ENCODE data around the gene EPPIN.

The EPPIN gene

DNA sequence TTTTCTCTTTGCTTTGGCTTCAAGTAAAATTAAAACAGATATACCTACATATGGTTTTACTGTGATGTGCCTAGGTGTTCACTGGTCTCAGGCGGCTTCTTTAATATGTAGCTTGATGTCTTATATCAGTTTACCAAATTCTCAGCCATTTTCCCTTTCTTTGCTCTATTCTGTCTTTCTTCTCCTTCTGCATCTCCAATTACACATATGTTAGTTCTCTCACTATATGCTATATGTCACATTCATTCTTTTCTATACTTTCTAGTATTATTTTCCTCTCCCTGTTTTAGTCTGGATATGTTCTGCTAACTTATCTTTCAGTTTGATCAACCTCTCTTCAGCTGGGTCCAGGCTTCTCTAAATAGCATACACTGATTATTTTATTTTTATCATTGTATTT is 46.3 kb upstream of the EPPIN start:
- TF ChIP-seq ISL1 (CRISPR knock-in tag; IDR thresholded peaks at IDR 0.05) (no peak), TSHZ2 (CRISPR knock-in tag; IDR thresholded peaks at IDR 0.05) (no peak), ARNTL (CRISPR knock-in tag; IDR thresholded peaks at IDR 0.05; ENCODE audit: borderline replicate concordance, low read depth) (no peak)
- TF ChIP-seq, protein P1, sequence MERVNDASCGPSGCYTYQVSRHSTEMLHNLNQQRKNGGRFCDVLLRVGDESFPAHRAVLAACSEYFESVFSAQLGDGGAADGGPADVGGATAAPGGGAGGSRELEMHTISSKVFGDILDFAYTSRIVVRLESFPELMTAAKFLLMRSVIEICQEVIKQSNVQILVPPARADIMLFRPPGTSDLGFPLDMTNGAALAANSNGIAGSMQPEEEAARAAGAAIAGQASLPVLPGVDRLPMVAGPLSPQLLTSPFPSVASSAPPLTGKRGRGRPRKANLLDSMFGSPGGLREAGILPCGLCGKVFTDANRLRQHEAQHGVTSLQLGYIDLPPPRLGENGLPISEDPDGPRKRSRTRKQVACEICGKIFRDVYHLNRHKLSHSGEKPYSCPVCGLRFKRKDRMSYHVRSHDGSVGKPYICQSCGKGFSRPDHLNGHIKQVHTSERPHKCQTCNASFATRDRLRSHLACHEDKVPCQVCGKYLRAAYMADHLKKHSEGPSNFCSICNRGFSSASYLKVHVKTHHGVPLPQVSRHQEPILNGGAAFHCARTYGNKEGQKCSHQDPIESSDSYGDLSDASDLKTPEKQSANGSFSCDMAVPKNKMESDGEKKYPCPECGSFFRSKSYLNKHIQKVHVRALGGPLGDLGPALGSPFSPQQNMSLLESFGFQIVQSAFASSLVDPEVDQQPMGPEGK (CRISPR knock-in tag; IDR thresholded peaks at IDR 0.05; ENCODE audit: borderline replicate concordance): no peak
- ATAC-seq: no peak

GRCh38 chr20:45592574-45593189 is 45.5 kb upstream of the EPPIN start:
- ATAC-seq: peak; percentile 67
- TF ChIP-seq ZNF565 (CRISPR knock-in tag; conservative IDR thresholded peaks at IDR 0.05; ENCODE audit: low read depth): no peak
- TF ChIP-seq ZNF70 (CRISPR knock-in tag; IDR thresholded peaks at IDR 0.05): no peak
- TF ChIP-seq CSDC2 (CRISPR knock-in tag; IDR thresholded peaks at IDR 0.05): no peak
- TF ChIP-seq ZNF8 (CRISPR knock-in tag; IDR thresholded peaks at IDR 0.05): no peak
- TF ChIP-seq TCF4 (CRISPR knock-in tag; IDR thresholded peaks at IDR 0.05; ENCODE audit: borderline replicate concordance): no peak
- no peak for TF ChIP-seq ZFP3 (CRISPR knock-in tag; IDR thresholded peaks at IDR 0.05)

DNA sequence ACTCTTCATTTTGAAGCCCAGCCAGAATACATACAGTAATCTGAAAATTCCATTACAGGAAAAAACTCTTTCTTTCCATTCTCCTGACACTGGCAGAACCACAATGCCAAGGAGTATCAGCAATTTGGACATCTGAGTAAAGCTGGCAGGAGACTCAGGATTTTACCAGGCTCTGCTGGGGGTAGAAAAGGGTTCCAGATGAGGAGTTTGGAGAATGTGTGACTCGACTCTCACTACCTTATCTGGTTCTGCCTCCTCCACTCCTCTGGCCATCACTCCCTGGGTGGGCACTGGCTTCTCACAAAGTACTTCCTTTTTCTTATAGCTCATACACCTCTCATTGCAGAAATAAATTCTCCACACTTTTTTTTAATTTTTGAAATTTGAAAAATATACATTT is 42.5 kb upstream of the EPPIN start:
- no peak for ATAC-seq
- TF ChIP-seq TSHZ2 (CRISPR knock-in tag; IDR thresholded peaks at IDR 0.05): no peak
- TF ChIP-seq ISL1 (CRISPR knock-in tag; IDR thresholded peaks at IDR 0.05): no peak
- TF ChIP-seq CSDC2 (CRISPR knock-in tag; IDR thresholded peaks at IDR 0.05): no peak
- no peak for TF ChIP-seq TCF4 (CRISPR knock-in tag; IDR thresholded peaks at IDR 0.05; ENCODE audit: borderline replicate concordance)
- TF ChIP-seq ESRRG (CRISPR knock-in tag; IDR thresholded peaks at IDR 0.05): no peak
- TF ChIP-seq, protein P1 (CRISPR knock-in tag; IDR thresholded peaks at IDR 0.05; ENCODE audit: borderline replicate concordance): no peak
- no peak for TF ChIP-seq POU6F1 (CRISPR knock-in tag; IDR thresholded peaks at IDR 0.05; ENCODE audit: borderline replicate concordance, low read depth)
- no peak for TF ChIP-seq CSRNP3 (CRISPR knock-in tag; IDR thresholded peaks at IDR 0.05)
- TF ChIP-seq GLIS3 (CRISPR knock-in tag; IDR thresholded peaks at IDR 0.05): no peak
- TF ChIP-seq RARB (CRISPR knock-in tag; IDR thresholded peaks at IDR 0.05): no peak
- no peak for TF ChIP-seq ZFP3 (CRISPR knock-in tag; IDR thresholded peaks at IDR 0.05)
- TF ChIP-seq ZFP30 (CRISPR knock-in tag; IDR thresholded peaks at IDR 0.05): no peak
- no peak for TF ChIP-seq PPARA (CRISPR knock-in tag; IDR thresholded peaks at IDR 0.05; ENCODE audit: borderline replicate concordance)
- no peak for TF ChIP-seq BACH2 (CRISPR knock-in tag; IDR thresholded peaks at IDR 0.05; ENCODE audit: borderline replicate concordance)
- no peak for TF ChIP-seq ZNF8 (CRISPR knock-in tag; IDR thresholded peaks at IDR 0.05)
- no peak for TF ChIP-seq OSR1 (CRISPR knock-in tag; IDR thresholded peaks at IDR 0.05)

All from SK-N-SH treated with all-trans-retinoic acid at 6 μM for 48 hours (cell line).